OCI-LY3 (cell line): ENCODE results near the gene ATP8B4.

Experiments
- EZH2phosphoT487 ChIP-seq: fragments of 200-600 bp; shearing (Covaris generic); IDR thresholded peaks from 2 replicates; pipeline ENCODE4 v1.6.1; 2018; ENCODE audit warnings: antibody characterized with exemption, mixed run types, low read depth
- TF ChIP-seq, protein P1 (sequence below): fragments of 200-600, 300-600 bp; sonication (generic); IDR thresholded peaks from 2 replicates; pipeline ENCODE4 v1.5.1; 2014; ENCODE audit warnings: antibody characterized with exemption, low read length, low read depth

DNA sequence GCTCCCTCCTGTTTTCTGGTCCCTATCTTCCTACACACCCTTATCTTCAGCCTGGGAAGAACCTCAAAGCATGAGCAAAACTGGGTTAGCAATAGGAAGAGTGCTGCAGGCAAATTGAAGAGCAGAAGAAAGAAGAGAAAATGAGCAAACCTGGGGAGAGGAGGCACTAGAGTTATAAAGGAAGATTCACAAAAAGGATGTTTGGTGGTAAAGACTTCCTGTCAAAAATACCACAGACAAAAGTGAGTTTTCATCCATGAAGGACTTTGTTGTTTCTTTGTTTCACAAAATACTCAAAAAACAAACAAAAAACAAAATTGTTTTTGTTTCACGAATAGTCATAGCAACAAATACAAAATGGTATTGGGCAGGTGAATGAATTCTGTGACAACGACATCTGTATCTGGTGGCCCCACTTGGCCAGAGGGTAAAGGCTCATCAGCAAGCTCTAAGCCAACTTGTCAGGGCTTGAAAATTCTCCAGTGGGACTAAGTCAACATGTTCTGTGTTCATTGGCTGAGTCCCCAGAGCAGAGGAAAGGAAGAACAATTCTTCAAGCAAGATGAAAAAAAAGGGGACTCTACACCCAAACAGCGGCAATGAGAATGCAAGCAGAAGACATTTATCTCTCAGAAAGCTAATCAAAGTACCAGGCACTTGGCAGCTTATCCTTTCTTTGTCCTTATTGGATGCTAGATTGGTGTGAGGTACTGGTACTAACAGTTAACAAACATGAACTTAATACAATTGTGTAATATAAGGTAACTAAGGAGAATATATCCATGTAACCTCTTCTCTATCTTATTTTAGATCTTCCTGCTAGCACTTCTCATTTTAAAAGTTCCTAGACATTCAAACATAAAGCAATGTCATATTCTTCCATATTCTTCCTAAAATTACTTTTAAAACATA, 9.7 kb downstream of the ATP8B4 start:
- TF ChIP-seq, protein P1, sequence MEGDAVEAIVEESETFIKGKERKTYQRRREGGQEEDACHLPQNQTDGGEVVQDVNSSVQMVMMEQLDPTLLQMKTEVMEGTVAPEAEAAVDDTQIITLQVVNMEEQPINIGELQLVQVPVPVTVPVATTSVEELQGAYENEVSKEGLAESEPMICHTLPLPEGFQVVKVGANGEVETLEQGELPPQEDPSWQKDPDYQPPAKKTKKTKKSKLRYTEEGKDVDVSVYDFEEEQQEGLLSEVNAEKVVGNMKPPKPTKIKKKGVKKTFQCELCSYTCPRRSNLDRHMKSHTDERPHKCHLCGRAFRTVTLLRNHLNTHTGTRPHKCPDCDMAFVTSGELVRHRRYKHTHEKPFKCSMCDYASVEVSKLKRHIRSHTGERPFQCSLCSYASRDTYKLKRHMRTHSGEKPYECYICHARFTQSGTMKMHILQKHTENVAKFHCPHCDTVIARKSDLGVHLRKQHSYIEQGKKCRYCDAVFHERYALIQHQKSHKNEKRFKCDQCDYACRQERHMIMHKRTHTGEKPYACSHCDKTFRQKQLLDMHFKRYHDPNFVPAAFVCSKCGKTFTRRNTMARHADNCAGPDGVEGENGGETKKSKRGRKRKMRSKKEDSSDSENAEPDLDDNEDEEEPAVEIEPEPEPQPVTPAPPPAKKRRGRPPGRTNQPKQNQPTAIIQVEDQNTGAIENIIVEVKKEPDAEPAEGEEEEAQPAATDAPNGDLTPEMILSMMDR: no peak
- TF ChIP-seq EZH2phosphoT487: no peak
